BE2C (cell line): ENCODE data around the gene KRT79.

ENCODE experiments used
- DNase-seq: peaks from one replicate; pipeline ENCODE4 v3.0.0-alpha.2; 2020
- H3K27me3 ChIP-seq: fragments of 250-450 bp; sonication (Bioruptor Pico); 2 replicates; pipeline ENCODE4 v1.5.1; 2020; ENCODE audit warnings: mild to moderate bottlenecking
- H3K36me3 ChIP-seq: fragments of 250-450 bp; sonication (Bioruptor Pico); 2 replicates; pipeline ENCODE4 v1.5.1; 2020; ENCODE audit warnings: mild to moderate bottlenecking
- H3K4me1 ChIP-seq: fragments of 250-450 bp; sonication (Bioruptor Pico); 2 replicates; pipeline ENCODE4 v1.5.1; 2020
- H3K4me3 ChIP-seq: 2 replicates; pipeline ENCODE4 v1.5.1; 2011; ENCODE audit warnings: low read depth, low read length
- H3K9me3 ChIP-seq: fragments of 250-450 bp; sonication (Bioruptor Pico); 2 replicates; pipeline ENCODE4 v1.5.1; 2020
- CTCF ChIP-seq: IDR thresholded peaks from 2 replicates; pipeline ENCODE4 v1.5.1; 2012; ENCODE audit warnings: mild to moderate bottlenecking, low read depth, low read length

The KRT79 gene

GRCh38 chr12:52813885-52814709, 20.0 kb downstream of the KRT79 start, which contains the start of gene KRT4:
KRT4 (minus strand) TSS chr12:52814116; CDS start chr12:52814058, 58 bp downstream.
- DNase-seq = no peak
- peaks cover 18% of the 10 kb centered on the region for H3K27me3 ChIP-seq
- no peaks in the 10 kb centered on the region for H3K9me3 ChIP-seq
- no peaks in the 10 kb centered on the region for H3K4me1 ChIP-seq
- no peaks in the 10 kb centered on the region for H3K36me3 ChIP-seq
- no peak within 1 kb of the TSS for H3K4me3 ChIP-seq
- TF ChIP-seq CTCF = no peak

GRCh38 chr12:52813203-52813819, 20.8 kb downstream of the KRT79 start:
- no peaks in the 10 kb centered on the region for H3K4me1 ChIP-seq
- H3K36me3 ChIP-seq = no peaks in the 10 kb centered on the region
- no peaks in the 10 kb centered on the region for H3K9me3 ChIP-seq
- DNase-seq = no peak
- TF ChIP-seq CTCF = no peak
- H3K27me3 ChIP-seq = peaks cover 12% of the 10 kb centered on the region
- H3K4me3 ChIP-seq = no peak overlapping the region

GRCh38 chr12:52812749-52813148, 21.4 kb downstream of the KRT79 start:
- Histone ChIP-seq H3K36me3 (no peaks in the 10 kb centered on the region), H3K4me1 (no peaks in the 10 kb centered on the region), H3K27me3 (peaks cover 9% of the 10 kb centered on the region), H3K4me3 (no peak overlapping the region), H3K9me3 (no peaks in the 10 kb centered on the region)
- no peak for DNase-seq
- TF ChIP-seq CTCF = no peak

- no peak for DNase-seq
- Histone ChIP-seq H3K4me3 (no peak overlapping the region), H3K4me1 (no peaks in the 10 kb centered on the region), H3K36me3 (no peaks in the 10 kb centered on the region), H3K9me3 (no peaks in the 10 kb centered on the region), H3K27me3 (peaks cover 7% of the 10 kb centered on the region)
- TF ChIP-seq CTCF = no peak
Observed at GRCh38 chr12:52812073-52812400, 22.1 kb downstream of the KRT79 start.

GRCh38 chr12:52811191-52812072, 22.7 kb downstream of the KRT79 start:
- no peak for TF ChIP-seq CTCF
- Histone ChIP-seq H3K36me3 (no peaks in the 10 kb centered on the region), H3K27me3 (peaks cover 7% of the 10 kb centered on the region), H3K9me3 (no peaks in the 10 kb centered on the region), H3K4me3 (no peak overlapping the region), H3K4me1 (no peaks in the 10 kb centered on the region)
- DNase-seq = no peak
